Stimulated activated CD4-positive, alpha-beta T cell treated with anti-CD3 and anti-CD28 coated beads, Interleukin-12 subunit alpha, Interleukin-12 subunit beta, amount 100 ng/mL, for 48 hours (primary cell): Measurements from ENCODE around the gene SORCS2.

ENCODE experiments used
- DNase-seq, 3 donors: peaks; one replicate each; pipeline ENCODE4 v3.0.0-alpha.2; 2020; ENCODE audit warnings: low read depth in 2 of 3, low spot score in 1 of 3

Gene SORCS2

DNA sequence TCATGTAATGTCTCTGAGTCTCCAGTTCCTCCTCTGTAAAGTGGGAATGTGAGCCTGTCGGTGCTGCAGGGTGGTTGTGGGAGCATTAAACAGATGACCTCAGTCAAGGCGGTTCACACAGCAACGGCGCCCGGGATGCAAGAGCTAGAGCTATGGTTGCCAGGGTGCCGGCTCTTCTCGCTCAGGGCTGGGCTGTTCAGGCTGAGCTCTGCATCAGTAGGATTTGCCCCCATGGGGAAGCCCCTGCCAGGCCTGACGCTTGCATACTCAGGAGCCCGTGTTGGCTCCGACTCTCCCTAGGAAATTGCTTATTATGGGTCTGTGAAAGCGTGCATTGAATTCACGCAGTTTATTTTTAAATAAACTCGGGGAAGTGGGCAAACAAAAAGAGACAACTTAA, 175.1 kb downstream of the SORCS2 start:
- no peak for DNase-seq

GRCh38 chr4:7367864-7368277, 175.5 kb downstream of the SORCS2 start:
- no peak for DNase-seq

GRCh38 chr4:7368296-7368695, 176.0 kb downstream of the SORCS2 start:
- DNase-seq, result no peak

- no peak for DNase-seq
These were observed 177.2 kb downstream of the SORCS2 start for GRCh38 chr4:7369511-7369910.

- DNase-seq, result no peak
These were observed 177.7 kb downstream of the SORCS2 start for GRCh38 chr4:7370038-7370437.

- no peak for DNase-seq
These were observed 179.0 kb downstream of the SORCS2 start for GRCh38 chr4:7371210-7371941.

DNA sequence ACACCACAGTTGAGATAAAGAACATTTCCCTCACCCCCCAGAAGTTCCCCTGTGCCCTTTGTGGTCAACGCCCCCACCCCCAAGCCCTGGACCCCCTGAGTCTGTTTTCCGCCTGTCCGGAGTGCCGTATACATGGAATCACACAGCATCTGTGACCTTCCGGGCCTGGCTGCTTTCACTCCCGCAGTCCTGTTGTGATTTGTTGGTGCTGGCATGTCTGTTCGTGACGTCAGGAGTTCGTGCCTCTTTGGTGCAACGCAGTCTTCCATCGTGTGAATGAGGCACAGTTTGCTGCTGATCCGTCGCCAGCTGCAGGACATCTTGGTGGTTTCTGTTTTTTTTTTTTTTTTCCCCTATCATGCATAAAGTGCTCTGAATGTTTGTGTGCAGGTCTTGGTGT, 180.3 kb downstream of the SORCS2 start:
- no peak for DNase-seq

GRCh38 chr4:7374571-7374970, 182.2 kb downstream of the SORCS2 start:
- no peak for DNase-seq

- no peak for DNase-seq
These were observed 183.1 kb downstream of the SORCS2 start for GRCh38 chr4:7375427-7375826.

GRCh38 chr4:7377223-7377865, 185.0 kb downstream of the SORCS2 start:
- DNase-seq, result no peak

GRCh38 chr4:7379186-7379585, 186.8 kb downstream of the SORCS2 start:
- DNase-seq, result no peak

DNA sequence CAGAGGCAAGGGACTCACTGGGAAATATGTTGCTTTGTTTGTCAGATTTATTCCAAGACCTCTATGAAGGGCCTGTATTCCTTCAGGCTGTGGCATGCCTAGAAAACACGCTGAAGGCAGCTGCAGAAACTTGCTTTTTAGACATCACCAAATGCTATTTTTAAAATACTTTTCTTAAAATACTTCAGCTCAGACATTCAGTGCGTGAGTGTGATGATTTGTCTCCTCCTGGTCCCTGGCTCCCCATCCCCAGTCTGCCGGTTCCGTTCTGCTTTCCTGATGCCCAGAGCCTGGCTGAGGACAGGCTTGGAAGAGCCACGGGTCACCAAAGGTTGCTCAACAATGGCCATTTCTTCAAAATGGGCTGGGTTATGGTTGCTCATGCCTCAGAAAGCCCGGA, 187.4 kb downstream of the SORCS2 start:
- no peak for DNase-seq

DNA sequence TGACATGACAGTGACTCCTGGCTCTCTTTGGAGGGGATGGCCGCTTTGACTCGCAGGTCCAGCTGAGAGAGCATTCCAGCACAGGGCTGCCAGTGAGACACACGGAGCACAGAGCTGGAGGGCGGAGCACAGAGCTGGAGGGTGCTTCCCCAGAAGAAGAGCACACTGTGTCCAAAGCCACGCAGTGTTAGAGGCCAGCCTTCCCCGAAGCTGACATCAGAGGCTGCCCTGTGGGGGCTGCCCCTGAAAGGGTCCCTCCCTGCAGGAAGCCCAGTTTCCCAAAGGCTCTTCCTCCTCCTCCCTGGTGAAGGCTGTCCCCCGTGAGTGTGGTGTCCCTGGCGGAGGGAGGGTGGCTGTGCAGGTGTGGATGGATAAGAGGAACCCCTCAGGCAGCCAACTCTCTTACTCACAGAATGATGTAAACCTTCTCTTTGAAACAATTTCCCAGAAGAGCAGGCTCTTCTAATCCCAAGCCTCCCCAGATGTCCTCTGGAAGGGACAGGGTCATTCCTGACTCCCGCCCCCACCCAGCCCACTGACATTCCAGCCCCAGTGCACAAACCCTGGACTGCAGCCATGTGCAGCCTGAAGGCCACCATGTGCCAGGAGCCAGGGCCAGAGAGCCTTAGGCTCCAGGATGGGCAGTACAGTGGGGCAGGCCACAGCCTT, 189.0 kb downstream of the SORCS2 start:
- no peak for DNase-seq

- no peak for DNase-seq
These were observed 189.7 kb downstream of the SORCS2 start for GRCh38 chr4:7381890-7382633.

GRCh38 chr4:7382634-7383014, 190.3 kb downstream of the SORCS2 start:
- DNase-seq, result no peak

DNA sequence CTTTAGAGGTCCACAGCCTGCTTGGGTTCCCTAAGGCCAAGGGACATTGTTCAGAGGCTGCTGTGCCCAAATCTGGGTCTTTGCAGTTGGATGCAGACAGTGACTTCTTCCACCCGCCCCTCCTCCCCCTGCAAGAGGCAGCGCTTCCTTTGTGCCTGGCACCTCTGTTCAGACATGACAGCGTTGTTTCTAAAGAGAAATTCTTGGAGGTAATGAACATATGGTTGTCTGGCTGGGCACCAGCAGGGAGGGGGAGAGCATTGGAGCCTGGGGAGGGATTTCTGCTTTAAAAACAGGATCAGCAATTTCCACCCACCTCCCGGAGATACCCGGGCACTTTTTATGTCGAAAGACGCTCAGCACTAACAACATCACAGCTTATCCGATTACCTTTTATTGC, 190.9 kb downstream of the SORCS2 start:
- no peak for DNase-seq

DNA sequence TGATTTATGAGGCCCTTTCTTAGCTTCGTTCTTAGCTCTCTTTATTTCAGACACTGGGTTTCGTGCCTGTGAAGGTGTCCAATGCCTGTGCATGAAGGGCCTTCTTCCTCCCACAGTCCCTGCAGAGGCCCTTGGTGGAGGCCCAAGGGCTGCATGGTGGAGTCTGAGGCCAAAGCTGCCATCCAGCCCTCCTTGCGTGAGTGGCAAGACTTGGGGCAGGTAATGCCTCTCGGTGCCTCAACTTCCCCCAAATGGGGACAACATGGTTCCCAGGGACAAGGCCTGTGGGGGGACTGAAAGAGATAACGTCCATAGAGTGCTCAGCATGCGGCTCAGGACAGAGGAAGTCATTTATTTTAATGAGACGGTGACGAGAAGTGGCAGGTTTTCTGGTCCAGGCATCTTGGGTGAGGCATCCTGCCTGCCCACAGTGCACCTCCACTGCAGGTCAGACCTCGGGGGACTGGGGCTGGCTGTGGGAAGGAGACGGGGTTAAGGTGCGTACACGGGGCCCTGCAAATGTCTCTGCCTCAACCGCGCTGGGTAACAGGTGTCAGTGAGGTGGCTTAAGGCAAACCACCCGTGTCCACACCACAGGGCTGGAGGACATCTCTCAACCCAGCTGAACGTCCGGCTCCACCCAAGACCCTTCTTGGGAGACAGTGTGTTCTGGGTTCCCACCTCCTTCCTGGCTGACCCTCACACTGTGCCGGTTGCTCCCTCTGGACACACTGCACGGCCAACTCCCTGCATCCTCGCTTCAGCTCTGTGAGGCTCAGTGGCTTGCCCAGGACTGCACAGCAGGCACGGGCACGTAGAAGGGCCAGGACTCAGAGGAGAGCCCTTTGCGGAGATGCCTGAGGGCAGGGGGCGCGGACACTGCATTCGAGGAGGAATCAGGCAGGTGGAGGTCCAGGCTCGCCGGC, 191.9 kb downstream of the SORCS2 start:
- no peak for DNase-seq

DNA sequence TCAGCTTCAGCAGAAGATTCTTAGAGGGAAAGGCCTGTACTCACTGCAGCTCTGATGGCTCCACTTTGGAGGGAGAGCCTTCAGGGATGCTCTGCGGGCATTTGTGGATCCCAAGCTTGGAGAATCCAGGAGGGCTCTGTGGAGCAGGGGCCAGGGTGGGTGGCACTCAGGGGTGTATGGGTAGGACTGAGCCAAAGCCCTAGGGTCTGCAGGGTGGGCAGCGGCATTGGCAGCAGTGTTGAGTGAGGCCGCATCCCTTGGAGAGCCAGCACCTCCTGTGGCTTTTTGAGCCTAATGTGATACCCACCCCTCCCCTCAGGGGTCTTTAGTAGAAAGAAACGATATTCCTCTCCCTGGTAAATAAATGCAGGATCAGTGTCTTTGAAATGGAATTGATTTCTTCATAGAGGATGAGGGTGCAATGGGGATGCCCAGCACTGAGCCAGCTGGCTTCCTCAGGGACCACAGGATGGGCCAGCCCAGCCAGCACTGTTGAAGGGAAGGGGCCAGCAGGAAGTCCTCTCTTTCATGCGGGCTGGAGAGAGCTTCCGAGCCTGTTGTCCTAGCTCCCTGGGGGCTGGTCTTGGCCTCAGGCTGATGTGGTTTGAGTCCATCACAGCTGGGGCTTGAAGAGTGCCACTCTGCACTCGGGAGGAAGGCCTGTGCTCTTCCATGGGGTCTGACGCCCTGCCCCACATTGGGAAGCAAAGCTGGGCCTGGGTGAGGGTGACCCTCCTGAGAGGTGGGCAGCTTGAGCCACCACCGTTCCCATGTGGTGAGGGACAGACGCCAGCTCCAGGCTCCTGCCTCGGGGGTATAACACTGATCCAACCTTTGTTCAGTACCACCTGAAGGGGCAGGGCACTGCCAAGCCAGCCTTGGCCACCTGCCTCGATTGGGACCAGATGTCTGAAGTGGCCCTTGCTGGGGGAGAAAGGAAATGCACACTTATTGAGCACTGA, 192.9 kb downstream of the SORCS2 start:
- no peak for DNase-seq

- no peak for DNase-seq
These were observed 195.6 kb downstream of the SORCS2 start for GRCh38 chr4:7387925-7388324.

DNA sequence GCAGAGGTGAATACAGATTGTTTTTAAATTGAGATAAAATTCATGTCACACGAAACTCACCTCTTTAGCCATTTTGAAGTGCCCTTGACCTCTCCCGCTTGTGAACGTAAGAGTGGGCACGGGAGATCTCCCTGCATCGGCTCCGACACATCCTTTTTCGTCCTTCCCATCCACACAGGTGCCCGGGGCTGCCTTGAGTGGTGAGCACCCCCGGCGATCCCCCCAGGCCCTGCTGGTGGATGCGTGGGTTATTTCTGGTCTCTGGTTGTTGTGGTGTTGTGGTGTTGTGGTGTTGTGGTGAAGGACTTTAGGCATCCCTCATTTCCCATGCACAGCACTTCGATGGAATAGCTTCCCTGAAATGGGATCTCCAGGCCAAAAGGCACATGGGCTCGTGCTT, 196.3 kb downstream of the SORCS2 start:
- DNase-seq, result no peak
